H1 (cell line): ENCODE data around the gene BTN1A1. TPM values are rescaled to one million over a fixed set of nuclear protein-coding genes. Genes with fewer than 3 reads are reported as not detected.

ENCODE experiments used
- CTCF ChIA-PET: fragments of 300-600 bp; sonication (Branson Sonifier 250); formaldehyde crosslinking; loops from one replicate; lab custom pipeline; 2021; ENCODE audit not compliant: partially characterized antibody; lab: Charles Lee
- POLR2A ChIA-PET: fragments of 300-600 bp; sonication (Branson Sonifier 250); formaldehyde crosslinking; loops from one replicate; lab custom pipeline; 2021; ENCODE audit warnings: inconsistent platforms; ENCODE audit not compliant: partially characterized antibody; lab: Charles Lee
- DNase-seq, 2 experiments: peaks; one replicate each; pipeline versions ENCODE4 v3.0.0 to v3.0.0-alpha.2; 2010 to 2022; ENCODE audit warnings: low spot score in 2 of 2, low read depth in 1 of 2, mixed read lengths in 1 of 2
- FAIRE-seq: peaks from 2 replicates; lab custom pipeline; 2011; peaks lifted over from hg19 to GRCh38; lab: Jason Lieb, UNC
- H2AFZ ChIP-seq: 2 replicates; pipeline ENCODE4 v1.8.1; 2012; ENCODE audit warnings: low read length, inconsistent platforms
- H2AK5ac ChIP-seq: 2 replicates; pipeline ENCODE4 v1.6.1; 2013; ENCODE audit warnings: low read depth, low read length
- H2BK120ac ChIP-seq: replicated peaks from 2 replicates; pipeline ENCODE3; 2013; ENCODE audit warnings: low read depth, low read length, inconsistent platforms
- H2BK12ac ChIP-seq: 2 replicates; pipeline ENCODE4 v1.6.1; 2013; ENCODE audit warnings: low read depth, low read length
- H2BK15ac ChIP-seq: 2 replicates; pipeline ENCODE4 v1.6.1; 2013; ENCODE audit warnings: low read length
- H2BK20ac ChIP-seq: 2 replicates; pipeline ENCODE4 v1.6.1; 2013; ENCODE audit warnings: low read length
- H2BK5ac ChIP-seq: 2 replicates; pipeline ENCODE4 v1.6.1; 2013; ENCODE audit warnings: low read depth, low read length
- H3K14ac ChIP-seq: 2 replicates; pipeline ENCODE4 v1.6.1; 2013; ENCODE audit warnings: inconsistent platforms; ENCODE audit not compliant: insufficient read length
- H3K18ac ChIP-seq: 2 replicates; pipeline ENCODE4 v1.6.1; 2013; ENCODE audit warnings: low read length; ENCODE audit errors: extremely low read depth
- H3K23ac ChIP-seq: 2 replicates; pipeline ENCODE4 v1.6.1; 2013; ENCODE audit warnings: inconsistent platforms; ENCODE audit not compliant: insufficient read length
- H3K23me2 ChIP-seq: 2 replicates; pipeline ENCODE4 v1.6.1; 2013; ENCODE audit warnings: low read depth, low read length
- H3K27ac ChIP-seq: 2 replicates; pipeline ENCODE4 v1.6.1; 2011; ENCODE audit warnings: low read depth, low read length, inconsistent platforms
- H3K27me3 ChIP-seq, 4 experiments: replicated peaks in 1 of 4; 1 replicate in 1 of 4; 2 replicates in 3 of 4; pipeline versions ENCODE4 v1.6.1 to v1.8.1; 2011 to 2013; ENCODE audit warnings: low read length in 3 of 4, mild to moderate bottlenecking in 3 of 4, inconsistent platforms in 2 of 4, mixed read lengths in 2 of 4, moderate library complexity in 1 of 4; ENCODE audit not compliant: control insufficient read depth in 3 of 4, insufficient read depth in 3 of 4; ENCODE audit errors: extremely low read depth in 1 of 4
- H3K36me3 ChIP-seq, 4 experiments: 2 replicates each; pipeline versions ENCODE4 v1.6.1 to v1.8.1; 2011 to 2013; ENCODE audit warnings: mild to moderate bottlenecking in 4 of 4, low read length in 3 of 4, moderate library complexity in 2 of 4, control low read depth in 1 of 4, inconsistent platforms in 1 of 4; ENCODE audit not compliant: insufficient read depth in 4 of 4, control insufficient read depth in 2 of 4
- H3K4ac ChIP-seq: replicated peaks from 2 replicates; pipeline ENCODE3; 2013; ENCODE audit warnings: low read length, low read depth, mixed read lengths, inconsistent platforms; ENCODE audit not compliant: insufficient read length
- H3K4me1 ChIP-seq, 4 experiments: replicated peaks in 1 of 4; 1 replicate in 1 of 4; 2 replicates in 3 of 4; pipeline versions ENCODE4 v1.6.1 to v1.8.1; 2011 to 2013; ENCODE audit warnings: low read length in 3 of 4, inconsistent platforms in 2 of 4, mixed read lengths in 1 of 4; ENCODE audit not compliant: insufficient read depth in 4 of 4, control insufficient read depth in 3 of 4
- H3K4me2 ChIP-seq, 2 experiments: 2 replicates each; pipeline versions ENCODE4 v1.6.1 to v1.8.1; 2011 to 2013; ENCODE audit warnings: low read depth in 2 of 2, low read length in 2 of 2, control low read depth in 1 of 2, inconsistent platforms in 1 of 2, mild to moderate bottlenecking in 1 of 2; ENCODE audit not compliant: insufficient read depth in 1 of 2
- H3K4me3 ChIP-seq, 4 experiments: fragments of 200-600, 300-600 bp in 1 of 4; sonication (generic), shearing (Covaris generic), sonication (Bioruptor Twin) in 1 of 4; 2 replicates each; pipeline versions ENCODE4 v1.5.1 to v1.8.1; 2011 to 2016; ENCODE audit warnings: low read length in 4 of 4, low read depth in 3 of 4, control low read depth in 2 of 4, inconsistent platforms in 2 of 4, mild to moderate bottlenecking in 2 of 4, mixed read lengths in 1 of 4, moderate library complexity in 1 of 4; ENCODE audit not compliant: insufficient read depth in 2 of 4; ENCODE audit errors: extremely low read depth in 1 of 4
- H3K56ac ChIP-seq: replicated peaks from 2 replicates; pipeline ENCODE3; 2013; ENCODE audit warnings: low read depth, mild to moderate bottlenecking, mixed read lengths, low read length, inconsistent platforms; ENCODE audit not compliant: insufficient read length
- H3K79me1 ChIP-seq: 2 replicates; pipeline ENCODE4 v1.6.1; 2013; ENCODE audit warnings: low read depth, low read length, control low read depth
- H3K79me2 ChIP-seq, 2 experiments: 2 replicates each; pipeline versions ENCODE4 v1.6.1 to v1.8.1; 2012 to 2013; ENCODE audit warnings: low read length in 2 of 2, mild to moderate bottlenecking in 2 of 2, inconsistent platforms in 1 of 2; ENCODE audit not compliant: insufficient read depth in 2 of 2, control insufficient read depth in 1 of 2
- H3K9ac ChIP-seq, 4 experiments: replicated peaks in 1 of 4; 1 replicate in 1 of 4; 2 replicates in 3 of 4; pipeline versions ENCODE4 v1.6.1 to v1.8.1; 2011 to 2013; ENCODE audit warnings: low read depth in 3 of 4, low read length in 3 of 4, control low read depth in 2 of 4, mild to moderate bottlenecking in 2 of 4, moderate library complexity in 2 of 4, inconsistent platforms in 1 of 4; ENCODE audit errors: extremely low read depth in 1 of 4
- H3K9me3 ChIP-seq, 2 experiments: 2 replicates each; pipeline versions ENCODE4 v1.6.1 to v1.8.1; 2012 to 2013; ENCODE audit warnings: mild to moderate bottlenecking in 2 of 2, moderate library complexity in 2 of 2, control low read depth in 1 of 2, inconsistent platforms in 1 of 2, low read depth in 1 of 2, low read length in 1 of 2, mixed read lengths in 1 of 2; ENCODE audit not compliant: insufficient read depth in 2 of 2
- H4K20me1 ChIP-seq, 2 experiments: replicated peaks in 1 of 2; 2 replicates each; pipeline versions ENCODE3 to v1.8.1; 2011 to 2013; ENCODE audit warnings: inconsistent platforms in 2 of 2, low read length in 2 of 2, mild to moderate bottlenecking in 1 of 2; ENCODE audit not compliant: insufficient read depth in 2 of 2, control insufficient read depth in 1 of 2
- H4K5ac ChIP-seq: 2 replicates; pipeline ENCODE4 v1.6.1; 2013; ENCODE audit warnings: low read length, low read depth, mixed read lengths, inconsistent platforms; ENCODE audit not compliant: insufficient read length
- H4K8ac ChIP-seq: 2 replicates; pipeline ENCODE4 v1.8.0; 2013; ENCODE audit warnings: mild to moderate bottlenecking, moderate library complexity, low read length, inconsistent platforms; ENCODE audit not compliant: insufficient read depth; ENCODE audit errors: extremely low read depth
- H4K91ac ChIP-seq: replicated peaks from 2 replicates; pipeline ENCODE3; 2013; ENCODE audit warnings: low read length, mixed read lengths, inconsistent platforms; ENCODE audit not compliant: insufficient read length
- CTBP2 ChIP-seq: IDR thresholded peaks from 2 replicates; pipeline ENCODE4 v1.7.0; 2011; ENCODE audit warnings: borderline replicate concordance, mild to moderate bottlenecking, moderate library complexity, mixed read lengths, low read length; ENCODE audit not compliant: insufficient read depth, insufficient read length
- FOSL1 ChIP-seq: IDR thresholded peaks from 2 replicates; pipeline ENCODE4 v1.6.1; 2011; ENCODE audit warnings: mild to moderate bottlenecking, low read depth, low read length, moderate library complexity; ENCODE audit not compliant: insufficient read depth
- KDM1A ChIP-seq: fragments of 200-600, 300-600 bp; sonication (generic); IDR thresholded peaks from 2 replicates; pipeline ENCODE4 v1.7.1; 2016; ENCODE audit warnings: mild to moderate bottlenecking, low read length, borderline replicate concordance
- KDM4A ChIP-seq: IDR thresholded peaks from one replicate; pipeline ENCODE4 v1.7.1; 2012; ENCODE audit warnings: low read depth, mild to moderate bottlenecking, moderate library complexity, low read length, inconsistent platforms; ENCODE audit not compliant: severe bottlenecking
- NANOG ChIP-seq: IDR thresholded peaks from 2 replicates; pipeline ENCODE4 v1.6.1; 2011; ENCODE audit warnings: low read length, low read depth, mild to moderate bottlenecking, inconsistent platforms; ENCODE audit not compliant: insufficient read depth, poor library complexity, severe bottlenecking
- POLR2A ChIP-seq, 2 experiments: IDR thresholded peaks; 1 replicate in 1 of 2; 2 replicates in 1 of 2; pipeline ENCODE4 v1.6.1; 2011; ENCODE audit warnings: low read depth in 2 of 2, low read length in 2 of 2, mild to moderate bottlenecking in 2 of 2; ENCODE audit errors: control extremely low read depth in 1 of 2
- RXRA ChIP-seq: IDR thresholded peaks from 2 replicates; pipeline ENCODE4 v1.6.1; 2011; ENCODE audit warnings: low read depth, mild to moderate bottlenecking, low read length, moderate library complexity; ENCODE audit not compliant: insufficient read depth
- SIN3A ChIP-seq, 2 experiments: IDR thresholded peaks in 1 of 2; conservative IDR thresholded peaks in 1 of 2; 2 replicates each; pipeline ENCODE4 v1.6.1; 2011 to 2012; ENCODE audit warnings: low read length in 2 of 2, improper control_type of control experiment in 1 of 2, low read depth in 1 of 2, mild to moderate bottlenecking in 1 of 2
- TCF12 ChIP-seq: IDR thresholded peaks from 2 replicates; pipeline ENCODE4 v1.6.1; 2011; ENCODE audit warnings: low read depth, mild to moderate bottlenecking, low read length
- WGBS, 2 experiments: shearing (Covaris generic) in 1 of 2; methylation state at CpG; one replicate each; pipeline versions ENCODE4 v1.1.6 to v1.1.7; 2013 to 2015; ENCODE audit warnings: low lambda C conversion rate in 2 of 2, mixed read lengths in 2 of 2, inconsistent platforms in 1 of 2, low coverage in 1 of 2, missing lambda C conversion rate in 1 of 2; ENCODE audit not compliant: insufficient replicate concordance in 2 of 2, insufficient coverage in 1 of 2, insufficient read length in 1 of 2; ENCODE audit errors: extremely low coverage in 1 of 2, missing lambda C conversion rate in 1 of 2; 5-methylcytosine and 5-hydroxymethylcytosine counted together
- polyA plus RNA-seq, 7 experiments: library from polyadenylated mRNA; depleted of rRNA in 3 of 7; stranded (reverse) in 5 of 7; unstranded in 2 of 7; fragments of >200 nt in 5 of 7; fragments of 200-250 nt in 2 of 7; gene quantifications; 1 replicate in 5 of 7; 2 replicates in 1 of 7; 4 replicates in 1 of 7; pipeline versions ENCODE4 v1.2.1 to v1.2.3, GENCODE V29; 2011 to 2013; ENCODE audit warnings: missing spikeins in 2 of 7, mixed read lengths in 2 of 7
- total RNA-seq: library from RNA; stranded (reverse); fragmentation: NEBNext Ultra II Directional; extraction: Animal tissue kit (Norgen Biotek cat#: 25700); gene quantifications from 2 replicates; pipeline ENCODE4 v1.2.1, GENCODE V29; 2021
- TF ChIP-seq, protein P1 (sequence below): IDR thresholded peaks from 2 replicates; pipeline ENCODE4 v1.6.1; 2011; ENCODE audit warnings: low read depth, mild to moderate bottlenecking, low read length; ENCODE audit not compliant: insufficient read depth
- TF ChIP-seq, protein P2 (sequence below): IDR thresholded peaks from 2 replicates; pipeline ENCODE4 v1.6.1; 2011; ENCODE audit warnings: low read length, improper control_type of control experiment
- TF ChIP-seq, protein P3 (sequence below): IDR thresholded peaks from 2 replicates; pipeline ENCODE4 v1.6.1; 2012; ENCODE audit warnings: inconsistent platforms

BTN1A1 gene
- total and polyA plus RNA-seq, 2 of the 8 experiments (the other 6 are each of a cell fraction or from before 2014, with no cell fraction given), result 0.28 to 0.35 TPM

DNA sequence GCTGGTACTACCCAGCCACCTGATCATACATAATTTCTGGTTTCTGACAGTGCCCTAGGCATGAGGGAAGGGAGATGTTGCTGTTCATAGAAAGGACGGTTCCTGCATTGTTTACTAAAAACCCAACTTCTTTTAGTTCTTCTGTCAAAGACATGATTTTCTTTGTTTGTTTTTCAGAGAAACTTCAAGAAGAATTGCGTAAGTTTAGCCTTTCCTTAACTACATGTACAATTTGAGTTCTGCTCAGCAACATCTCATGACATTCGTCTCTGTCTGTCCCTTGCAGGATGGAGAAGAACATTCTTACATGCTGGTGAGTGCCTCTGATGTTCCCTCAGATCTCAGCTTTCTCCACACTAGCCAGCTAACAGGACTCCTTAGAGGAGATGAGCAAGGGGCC is 34.3 kb upstream of the BTN1A1 start:
- ChIA-PET POLR2A (no interaction called here), CTCF (interaction anchor here (0.6 to 1.7 kb wide), 3 partner anchors 10 to 148 kb away, joined by 3 read pairs; no protein-coding TSS in a partner anchor)
- Histone ChIP-seq H3K18ac (no peak overlapping the region), H3K79me1 (no peaks in the 10 kb centered on the region; the same call in 1 of the 2 replicates), H3K23me2 (no peaks in the 10 kb centered on the region), H4K5ac (no peak overlapping the region), H3K4me3 (no peak overlapping the region), H3K4ac (no peak overlapping the region), H3K27me3 (no peaks in the 10 kb centered on the region), H3K14ac (no peak overlapping the region), H2AFZ (no peak overlapping the region), H2BK15ac (no peak overlapping the region), H3K9ac (no peak overlapping the region), H3K79me2 (no peaks in the 10 kb centered on the region), H4K20me1 (peaks cover 0 to 2% of the 10 kb centered on the region in 2 experiments), H3K56ac (no peak overlapping the region), H3K27ac (no peak overlapping the region), H4K8ac (no peak overlapping the region), H2BK12ac (no peak overlapping the region), H2BK5ac (no peak overlapping the region), H3K9me3 (no peaks in the 10 kb centered on the region), H2BK20ac (no peak overlapping the region), H3K23ac (no peak overlapping the region), H2AK5ac (no peak overlapping the region), H2BK120ac (no peak overlapping the region), H3K36me3 (peaks cover 6 to 65% (median 42%) of the 10 kb centered on the region in 4 experiments; a peak in 7 of 8 replicates), H3K4me1 (no peaks in the 10 kb centered on the region), H3K4me2 (no peak overlapping the region), H4K91ac (no peak overlapping the region)
- no peak for FAIRE-seq
- 90% methylated on average over 3 of the region's 3 CpGs; no CpG with 5 or more reads in 1 of the 2 experiments for WGBS, 2 experiments
- no peak for DNase-seq
- TF ChIP-seq POLR2A (IDR thresholded peaks at IDR 0.05; ENCODE audit: control extremely low read depth in 1 of 2, low read depth in 2 of 2, low read length in 2 of 2), result no peak
- TF ChIP-seq RXRA, result no peak
- TF ChIP-seq, protein P1, sequence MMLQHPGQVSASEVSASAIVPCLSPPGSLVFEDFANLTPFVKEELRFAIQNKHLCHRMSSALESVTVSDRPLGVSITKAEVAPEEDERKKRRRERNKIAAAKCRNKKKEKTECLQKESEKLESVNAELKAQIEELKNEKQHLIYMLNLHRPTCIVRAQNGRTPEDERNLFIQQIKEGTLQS, result no peak
- TF ChIP-seq, protein P2, sequence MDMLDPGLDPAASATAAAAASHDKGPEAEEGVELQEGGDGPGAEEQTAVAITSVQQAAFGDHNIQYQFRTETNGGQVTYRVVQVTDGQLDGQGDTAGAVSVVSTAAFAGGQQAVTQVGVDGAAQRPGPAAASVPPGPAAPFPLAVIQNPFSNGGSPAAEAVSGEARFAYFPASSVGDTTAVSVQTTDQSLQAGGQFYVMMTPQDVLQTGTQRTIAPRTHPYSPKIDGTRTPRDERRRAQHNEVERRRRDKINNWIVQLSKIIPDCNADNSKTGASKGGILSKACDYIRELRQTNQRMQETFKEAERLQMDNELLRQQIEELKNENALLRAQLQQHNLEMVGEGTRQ, result no peak
- TF ChIP-seq, protein P3, sequence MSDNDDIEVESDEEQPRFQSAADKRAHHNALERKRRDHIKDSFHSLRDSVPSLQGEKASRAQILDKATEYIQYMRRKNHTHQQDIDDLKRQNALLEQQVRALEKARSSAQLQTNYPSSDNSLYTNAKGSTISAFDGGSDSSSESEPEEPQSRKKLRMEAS, result no peak
- TF ChIP-seq KDM1A, result no peak
- no peak for TF ChIP-seq CTBP2
- no peak for TF ChIP-seq FOSL1
- no peak for TF ChIP-seq TCF12
- no peak for TF ChIP-seq SIN3A (conservative IDR thresholded peaks at IDR 0.05 in 1 of 2, IDR thresholded peaks at IDR 0.05 in 1 of 2; ENCODE audit: low read depth in 1 of 2, low read length in 2 of 2)
- TF ChIP-seq KDM4A, result no peak
- TF ChIP-seq NANOG, result no peak
